ENCODE measurements around the gene VNN1.

DNA sequence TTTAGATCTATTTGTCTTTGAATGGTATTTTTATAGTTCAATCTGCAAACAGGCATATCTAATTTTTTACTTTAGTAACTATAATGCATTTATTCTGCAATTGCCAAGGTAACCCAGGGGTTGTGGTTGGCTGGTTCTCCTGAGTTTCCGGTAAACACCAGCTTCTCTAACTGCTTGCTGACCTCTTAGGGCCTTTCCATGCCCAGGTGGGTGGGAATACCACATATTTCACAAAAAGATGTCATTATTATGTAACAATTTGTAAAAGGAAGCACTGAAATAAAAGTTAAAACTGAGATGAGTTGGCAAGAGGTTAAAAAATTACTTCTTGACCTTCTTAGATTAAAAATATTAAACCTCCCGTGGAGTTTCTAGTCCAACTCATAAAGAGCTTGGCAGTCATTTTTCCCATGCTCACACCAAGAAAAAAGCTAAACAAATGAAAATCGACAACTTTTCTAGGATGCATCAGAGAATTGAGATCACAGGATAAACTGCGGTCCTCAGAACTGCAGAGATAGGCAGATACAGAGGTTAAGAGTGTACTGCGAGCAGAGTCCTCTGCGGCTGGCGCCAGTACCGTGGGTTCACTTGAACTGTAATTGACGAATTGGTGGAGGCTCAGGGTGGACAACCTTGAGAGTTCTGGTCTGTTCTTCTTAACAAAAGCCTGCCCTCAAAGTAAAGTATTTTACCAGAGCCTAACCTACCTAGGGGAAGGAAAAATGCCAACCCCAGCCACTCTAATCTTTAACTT is 2.2 kb upstream of the VNN1 start:
- no peak for TF ChIP-seq EZH2 (IDR thresholded peaks at IDR 0.05; ENCODE audit: low read length, missing control alignments)
- TF ChIP-seq, protein P1, sequence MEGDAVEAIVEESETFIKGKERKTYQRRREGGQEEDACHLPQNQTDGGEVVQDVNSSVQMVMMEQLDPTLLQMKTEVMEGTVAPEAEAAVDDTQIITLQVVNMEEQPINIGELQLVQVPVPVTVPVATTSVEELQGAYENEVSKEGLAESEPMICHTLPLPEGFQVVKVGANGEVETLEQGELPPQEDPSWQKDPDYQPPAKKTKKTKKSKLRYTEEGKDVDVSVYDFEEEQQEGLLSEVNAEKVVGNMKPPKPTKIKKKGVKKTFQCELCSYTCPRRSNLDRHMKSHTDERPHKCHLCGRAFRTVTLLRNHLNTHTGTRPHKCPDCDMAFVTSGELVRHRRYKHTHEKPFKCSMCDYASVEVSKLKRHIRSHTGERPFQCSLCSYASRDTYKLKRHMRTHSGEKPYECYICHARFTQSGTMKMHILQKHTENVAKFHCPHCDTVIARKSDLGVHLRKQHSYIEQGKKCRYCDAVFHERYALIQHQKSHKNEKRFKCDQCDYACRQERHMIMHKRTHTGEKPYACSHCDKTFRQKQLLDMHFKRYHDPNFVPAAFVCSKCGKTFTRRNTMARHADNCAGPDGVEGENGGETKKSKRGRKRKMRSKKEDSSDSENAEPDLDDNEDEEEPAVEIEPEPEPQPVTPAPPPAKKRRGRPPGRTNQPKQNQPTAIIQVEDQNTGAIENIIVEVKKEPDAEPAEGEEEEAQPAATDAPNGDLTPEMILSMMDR (conservative IDR thresholded peaks at IDR 0.05 in 1 of 2, IDR thresholded peaks at IDR 0.05 in 1 of 2; ENCODE audit: low read depth in 1 of 2, low read length in 2 of 2) = no peak
